GM23338 (cell line): ENCODE results near the gene PRPF6. TPM values are rescaled to one million over a fixed set of nuclear protein-coding genes. Genes with fewer than 3 reads are reported as not detected.

Source experiments
- ATAC-seq: fragments of 200-7000 bp; cut with Tn5 transposase; 3 replicates; pipeline ENCODE4 v1.9.1; 2020
- DNase-seq: peaks from one replicate; pipeline ENCODE4 v3.0.0-alpha.2; 2015; ENCODE audit warnings: low spot score
- H2AFZ ChIP-seq: fragments of 200-600 bp; sonication (generic); 2 replicates; pipeline ENCODE4 v1.8.0; 2016; ENCODE audit warnings: antibody characterized with exemption, mild to moderate bottlenecking, moderate library complexity
- H3F3A ChIP-seq: fragments of 200-600 bp; sonication (generic); replicated peaks from 2 replicates; pipeline ENCODE4 v1.8.0; 2017; ENCODE audit warnings: antibody characterized with exemption, mixed run types, low read depth
- H3K27ac ChIP-seq: fragments of 200-600 bp; sonication (generic); 2 replicates; pipeline ENCODE4 v1.6.1; 2016; ENCODE audit warnings: low read depth
- H3K27me3 ChIP-seq: fragments of 200-600 bp; sonication (generic); 2 replicates; pipeline ENCODE4 v1.8.0; 2016; ENCODE audit warnings: mild to moderate bottlenecking, mixed run types, moderate library complexity; ENCODE audit not compliant: insufficient read depth
- H3K36me3 ChIP-seq: fragments of 200-600 bp; sonication (generic); 2 replicates; pipeline ENCODE4 v1.8.0; 2016; ENCODE audit warnings: mild to moderate bottlenecking; ENCODE audit not compliant: insufficient read depth
- H3K4me1 ChIP-seq: fragments of 200-600 bp; sonication (generic); 2 replicates; pipeline ENCODE4 v1.8.0; 2016; ENCODE audit warnings: mild to moderate bottlenecking, moderate library complexity; ENCODE audit not compliant: insufficient read depth
- H3K4me2 ChIP-seq: fragments of 200-600 bp; sonication (generic); 2 replicates; pipeline ENCODE4 v1.7.1; 2017; ENCODE audit warnings: mixed run types
- H3K4me3 ChIP-seq: fragments of 200-600 bp; sonication (generic); 2 replicates; pipeline ENCODE4 v1.6.1; 2016; ENCODE audit warnings: mixed run types
- H3K79me2 ChIP-seq: fragments of 200-600 bp; sonication (generic); replicated peaks from 2 replicates; pipeline ENCODE4 v1.8.0; 2017; ENCODE audit warnings: mild to moderate bottlenecking; ENCODE audit not compliant: insufficient read depth
- H3K9me2 ChIP-seq: fragments of 200-600 bp; sonication (generic); 2 replicates; pipeline ENCODE4 v1.8.0; 2017; ENCODE audit not compliant: insufficient read depth
- H4K20me1 ChIP-seq: fragments of 200-600 bp; sonication (generic); replicated peaks from 2 replicates; pipeline ENCODE4 v1.8.0; 2017; ENCODE audit warnings: mild to moderate bottlenecking; ENCODE audit not compliant: insufficient read depth
- H3K27ac Mint-ChIP-seq: 2 replicates; pipeline ENCODE4 v1.8.0; 2020; ENCODE audit warnings: inconsistent platforms, mild to moderate bottlenecking, moderate library complexity, mixed read lengths
- H3K27me3 Mint-ChIP-seq: 3 replicates; pipeline ENCODE4 v1.8.0; 2022; ENCODE audit warnings: low read depth, mild to moderate bottlenecking, moderate library complexity, mixed read lengths, inconsistent platforms; ENCODE audit not compliant: insufficient read depth, poor library complexity
- H3K36me3 Mint-ChIP-seq: 3 replicates; pipeline ENCODE4 v1.8.0; 2021; ENCODE audit warnings: low read depth, mild to moderate bottlenecking, inconsistent platforms, moderate library complexity, mixed read lengths
- H3K4me1 Mint-ChIP-seq: 3 replicates; pipeline ENCODE4 v1.8.0; 2020; ENCODE audit warnings: mild to moderate bottlenecking, inconsistent platforms, mixed read lengths
- H3K4me3 Mint-ChIP-seq: 3 replicates; pipeline ENCODE4 v1.8.0; 2021; ENCODE audit warnings: moderate library complexity, mild to moderate bottlenecking, inconsistent platforms, mixed read lengths
- H3K9me3 Mint-ChIP-seq: 3 replicates; pipeline ENCODE4 v1.8.0; 2020; ENCODE audit warnings: moderate library complexity, mild to moderate bottlenecking, inconsistent platforms, mixed read lengths
- CREB1 ChIP-seq: fragments of 250-450 bp; sonication (Bioruptor Pico); IDR thresholded peaks from 2 replicates; pipeline ENCODE4 v1.5.0; 2020; ENCODE audit warnings: low read depth, mild to moderate bottlenecking, moderate library complexity
- EZH2 ChIP-seq: fragments of 200-600 bp; sonication (generic); IDR thresholded peaks from one replicate; pipeline ENCODE4 v1.8.0; 2017; ENCODE audit warnings: antibody characterized with exemption, mild to moderate bottlenecking, low read depth; ENCODE audit not compliant: unreplicated experiment
- EZH2phosphoT487 ChIP-seq: fragments of 200-600 bp; sonication (generic); IDR thresholded peaks from one replicate; pipeline ENCODE4 v1.8.1; 2018; ENCODE audit warnings: antibody characterized with exemption; ENCODE audit not compliant: unreplicated experiment
- JUNB ChIP-seq: IDR thresholded peaks from one replicate; pipeline ENCODE4 v1.6.1; 2016; ENCODE audit warnings: antibody characterized with exemption; ENCODE audit not compliant: unreplicated experiment
- NANOG ChIP-seq: IDR thresholded peaks from 2 replicates; pipeline ENCODE4 v1.6.1; 2016; ENCODE audit warnings: antibody characterized with exemption, borderline replicate concordance
- POLR2AphosphoS5 ChIP-seq: IDR thresholded peaks from 2 replicates; pipeline ENCODE4 v1.6.1; 2016; ENCODE audit warnings: antibody characterized with exemption, low read depth
- STAT1 ChIP-seq: IDR thresholded peaks from one replicate; pipeline ENCODE4 v1.6.1; 2016; ENCODE audit warnings: antibody characterized with exemption; ENCODE audit not compliant: unreplicated experiment
- ZNF114 ChIP-seq: fragments of 250-450 bp; sonication (Bioruptor Pico); IDR thresholded peaks from 2 replicates; pipeline ENCODE4 v1.5.0; 2020; ENCODE audit warnings: mild to moderate bottlenecking, moderate library complexity
- ZNF331 ChIP-seq: fragments of 250-450 bp; sonication (Bioruptor Pico); IDR thresholded peaks from 2 replicates; pipeline ENCODE4 v1.5.0; 2020; ENCODE audit warnings: low read depth, mild to moderate bottlenecking, moderate library complexity
- polyA plus RNA-seq: library from polyadenylated mRNA; unstranded; fragments of >200 nt; fragmentation: Nextera tagmentation; extraction: Ambion mirVana; gene quantifications from 2 replicates; pipeline ENCODE4 v1.2.1, GENCODE V29; 2016
- total RNA-seq: library from RNA; depleted of rRNA; stranded (reverse); fragments of >200 nt; shearing (Covaris generic); gene quantifications from 2 replicates; pipeline ENCODE4 v1.2.3, GENCODE V29; 2014
- TF ChIP-seq, protein P1 (sequence below): IDR thresholded peaks from 2 replicates; pipeline ENCODE4 v1.6.1; 2016; ENCODE audit warnings: antibody characterized with exemption
- TF ChIP-seq, protein P2 (sequence below), 2 experiments: fragments of 200-600 bp in 1 of 2; sonication (generic) in 1 of 2; conservative IDR thresholded peaks; 2 replicates each; pipeline versions ENCODE4 v1.5.1 to v1.6.1; 2016 to 2017; ENCODE audit warnings: antibody characterized with exemption in 2 of 2, low read depth in 2 of 2, mild to moderate bottlenecking in 2 of 2, moderate library complexity in 1 of 2
- TF ChIP-seq, protein P3 (sequence below): IDR thresholded peaks from one replicate; pipeline ENCODE4 v1.6.1; 2018; ENCODE audit warnings: antibody characterized with exemption; ENCODE audit not compliant: unreplicated experiment
- TF ChIP-seq, protein P4 (sequence below): fragments of 250-450 bp; sonication (Bioruptor Pico); IDR thresholded peaks from 2 replicates; pipeline ENCODE4 v1.5.0; 2020; ENCODE audit warnings: mild to moderate bottlenecking, moderate library complexity

PRPF6 gene
- total and polyA plus RNA-seq, 2 experiments from 2014 or later = 53.8 to 79.9 TPM

DNA sequence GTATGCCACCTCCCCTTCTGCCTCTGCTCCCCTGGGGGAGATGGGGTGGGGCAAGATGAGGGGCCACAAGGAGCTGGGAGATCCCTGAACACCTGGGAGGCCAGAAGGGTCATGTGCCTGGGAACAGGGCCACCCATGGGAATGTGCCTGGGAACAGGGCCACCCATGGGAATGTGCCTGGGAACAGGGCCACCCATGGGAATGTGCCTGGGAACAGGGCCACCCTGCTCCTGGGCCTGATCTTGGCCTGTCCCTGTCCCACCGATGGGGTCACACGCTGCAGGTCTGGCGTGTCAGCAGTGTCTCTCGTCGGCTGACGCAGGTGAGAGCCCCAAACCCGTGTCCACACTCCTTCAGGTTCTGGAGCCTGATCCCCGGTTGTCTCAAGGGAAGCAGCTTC, 94.0 kb downstream of the PRPF6 start:
- Histone ChIP-seq H3K36me3 (no peaks in the 10 kb centered on the region), H4K20me1 (no peaks in the 10 kb centered on the region), H3K4me3 (no peak overlapping the region), H3K9me2 (no peaks in the 10 kb centered on the region), H3K27me3 (no peaks in the 10 kb centered on the region; the same call in 1 of the 2 replicates), H3F3A (no peaks in the 10 kb centered on the region), H3K27ac (no peak overlapping the region), H2AFZ (no peak overlapping the region), H3K4me1 (peaks cover 11% of the 10 kb centered on the region; the same call in 1 of the 2 replicates), H3K4me2 (no peak overlapping the region), H3K79me2 (no peaks in the 10 kb centered on the region)
- H3K9me3 Mint-ChIP-seq = no peaks in the 10 kb centered on the region
- H3K27me3 Mint-ChIP-seq = peaks cover 6% of the 10 kb centered on the region
- no peak for DNase-seq
- ATAC-seq = no peak
- peaks cover 9% of the 10 kb centered on the region; the same call in 2 of the 3 replicates for H3K4me1 Mint-ChIP-seq
- TF ChIP-seq ZNF331 (CRISPR knock-in tag) = no peak
- TF ChIP-seq, protein P1, sequence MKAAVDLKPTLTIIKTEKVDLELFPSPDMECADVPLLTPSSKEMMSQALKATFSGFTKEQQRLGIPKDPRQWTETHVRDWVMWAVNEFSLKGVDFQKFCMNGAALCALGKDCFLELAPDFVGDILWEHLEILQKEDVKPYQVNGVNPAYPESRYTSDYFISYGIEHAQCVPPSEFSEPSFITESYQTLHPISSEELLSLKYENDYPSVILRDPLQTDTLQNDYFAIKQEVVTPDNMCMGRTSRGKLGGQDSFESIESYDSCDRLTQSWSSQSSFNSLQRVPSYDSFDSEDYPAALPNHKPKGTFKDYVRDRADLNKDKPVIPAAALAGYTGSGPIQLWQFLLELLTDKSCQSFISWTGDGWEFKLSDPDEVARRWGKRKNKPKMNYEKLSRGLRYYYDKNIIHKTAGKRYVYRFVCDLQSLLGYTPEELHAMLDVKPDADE = no peak
- TF ChIP-seq JUNB = no peak
- no peak for TF ChIP-seq EZH2
- TF ChIP-seq NANOG = no peak
- no peak for TF ChIP-seq CREB1 (CRISPR knock-in tag)
- TF ChIP-seq, protein P2, sequence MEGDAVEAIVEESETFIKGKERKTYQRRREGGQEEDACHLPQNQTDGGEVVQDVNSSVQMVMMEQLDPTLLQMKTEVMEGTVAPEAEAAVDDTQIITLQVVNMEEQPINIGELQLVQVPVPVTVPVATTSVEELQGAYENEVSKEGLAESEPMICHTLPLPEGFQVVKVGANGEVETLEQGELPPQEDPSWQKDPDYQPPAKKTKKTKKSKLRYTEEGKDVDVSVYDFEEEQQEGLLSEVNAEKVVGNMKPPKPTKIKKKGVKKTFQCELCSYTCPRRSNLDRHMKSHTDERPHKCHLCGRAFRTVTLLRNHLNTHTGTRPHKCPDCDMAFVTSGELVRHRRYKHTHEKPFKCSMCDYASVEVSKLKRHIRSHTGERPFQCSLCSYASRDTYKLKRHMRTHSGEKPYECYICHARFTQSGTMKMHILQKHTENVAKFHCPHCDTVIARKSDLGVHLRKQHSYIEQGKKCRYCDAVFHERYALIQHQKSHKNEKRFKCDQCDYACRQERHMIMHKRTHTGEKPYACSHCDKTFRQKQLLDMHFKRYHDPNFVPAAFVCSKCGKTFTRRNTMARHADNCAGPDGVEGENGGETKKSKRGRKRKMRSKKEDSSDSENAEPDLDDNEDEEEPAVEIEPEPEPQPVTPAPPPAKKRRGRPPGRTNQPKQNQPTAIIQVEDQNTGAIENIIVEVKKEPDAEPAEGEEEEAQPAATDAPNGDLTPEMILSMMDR (conservative IDR thresholded peaks at IDR 0.05; ENCODE audit: low read depth in 2 of 2) = no peak
- no peak for TF ChIP-seq POLR2AphosphoS5
- no peak for TF ChIP-seq STAT1
- TF ChIP-seq, protein P3, sequence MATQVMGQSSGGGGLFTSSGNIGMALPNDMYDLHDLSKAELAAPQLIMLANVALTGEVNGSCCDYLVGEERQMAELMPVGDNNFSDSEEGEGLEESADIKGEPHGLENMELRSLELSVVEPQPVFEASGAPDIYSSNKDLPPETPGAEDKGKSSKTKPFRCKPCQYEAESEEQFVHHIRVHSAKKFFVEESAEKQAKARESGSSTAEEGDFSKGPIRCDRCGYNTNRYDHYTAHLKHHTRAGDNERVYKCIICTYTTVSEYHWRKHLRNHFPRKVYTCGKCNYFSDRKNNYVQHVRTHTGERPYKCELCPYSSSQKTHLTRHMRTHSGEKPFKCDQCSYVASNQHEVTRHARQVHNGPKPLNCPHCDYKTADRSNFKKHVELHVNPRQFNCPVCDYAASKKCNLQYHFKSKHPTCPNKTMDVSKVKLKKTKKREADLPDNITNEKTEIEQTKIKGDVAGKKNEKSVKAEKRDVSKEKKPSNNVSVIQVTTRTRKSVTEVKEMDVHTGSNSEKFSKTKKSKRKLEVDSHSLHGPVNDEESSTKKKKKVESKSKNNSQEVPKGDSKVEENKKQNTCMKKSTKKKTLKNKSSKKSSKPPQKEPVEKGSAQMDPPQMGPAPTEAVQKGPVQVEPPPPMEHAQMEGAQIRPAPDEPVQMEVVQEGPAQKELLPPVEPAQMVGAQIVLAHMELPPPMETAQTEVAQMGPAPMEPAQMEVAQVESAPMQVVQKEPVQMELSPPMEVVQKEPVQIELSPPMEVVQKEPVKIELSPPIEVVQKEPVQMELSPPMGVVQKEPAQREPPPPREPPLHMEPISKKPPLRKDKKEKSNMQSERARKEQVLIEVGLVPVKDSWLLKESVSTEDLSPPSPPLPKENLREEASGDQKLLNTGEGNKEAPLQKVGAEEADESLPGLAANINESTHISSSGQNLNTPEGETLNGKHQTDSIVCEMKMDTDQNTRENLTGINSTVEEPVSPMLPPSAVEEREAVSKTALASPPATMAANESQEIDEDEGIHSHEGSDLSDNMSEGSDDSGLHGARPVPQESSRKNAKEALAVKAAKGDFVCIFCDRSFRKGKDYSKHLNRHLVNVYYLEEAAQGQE = no peak
- TF ChIP-seq, protein P4, sequence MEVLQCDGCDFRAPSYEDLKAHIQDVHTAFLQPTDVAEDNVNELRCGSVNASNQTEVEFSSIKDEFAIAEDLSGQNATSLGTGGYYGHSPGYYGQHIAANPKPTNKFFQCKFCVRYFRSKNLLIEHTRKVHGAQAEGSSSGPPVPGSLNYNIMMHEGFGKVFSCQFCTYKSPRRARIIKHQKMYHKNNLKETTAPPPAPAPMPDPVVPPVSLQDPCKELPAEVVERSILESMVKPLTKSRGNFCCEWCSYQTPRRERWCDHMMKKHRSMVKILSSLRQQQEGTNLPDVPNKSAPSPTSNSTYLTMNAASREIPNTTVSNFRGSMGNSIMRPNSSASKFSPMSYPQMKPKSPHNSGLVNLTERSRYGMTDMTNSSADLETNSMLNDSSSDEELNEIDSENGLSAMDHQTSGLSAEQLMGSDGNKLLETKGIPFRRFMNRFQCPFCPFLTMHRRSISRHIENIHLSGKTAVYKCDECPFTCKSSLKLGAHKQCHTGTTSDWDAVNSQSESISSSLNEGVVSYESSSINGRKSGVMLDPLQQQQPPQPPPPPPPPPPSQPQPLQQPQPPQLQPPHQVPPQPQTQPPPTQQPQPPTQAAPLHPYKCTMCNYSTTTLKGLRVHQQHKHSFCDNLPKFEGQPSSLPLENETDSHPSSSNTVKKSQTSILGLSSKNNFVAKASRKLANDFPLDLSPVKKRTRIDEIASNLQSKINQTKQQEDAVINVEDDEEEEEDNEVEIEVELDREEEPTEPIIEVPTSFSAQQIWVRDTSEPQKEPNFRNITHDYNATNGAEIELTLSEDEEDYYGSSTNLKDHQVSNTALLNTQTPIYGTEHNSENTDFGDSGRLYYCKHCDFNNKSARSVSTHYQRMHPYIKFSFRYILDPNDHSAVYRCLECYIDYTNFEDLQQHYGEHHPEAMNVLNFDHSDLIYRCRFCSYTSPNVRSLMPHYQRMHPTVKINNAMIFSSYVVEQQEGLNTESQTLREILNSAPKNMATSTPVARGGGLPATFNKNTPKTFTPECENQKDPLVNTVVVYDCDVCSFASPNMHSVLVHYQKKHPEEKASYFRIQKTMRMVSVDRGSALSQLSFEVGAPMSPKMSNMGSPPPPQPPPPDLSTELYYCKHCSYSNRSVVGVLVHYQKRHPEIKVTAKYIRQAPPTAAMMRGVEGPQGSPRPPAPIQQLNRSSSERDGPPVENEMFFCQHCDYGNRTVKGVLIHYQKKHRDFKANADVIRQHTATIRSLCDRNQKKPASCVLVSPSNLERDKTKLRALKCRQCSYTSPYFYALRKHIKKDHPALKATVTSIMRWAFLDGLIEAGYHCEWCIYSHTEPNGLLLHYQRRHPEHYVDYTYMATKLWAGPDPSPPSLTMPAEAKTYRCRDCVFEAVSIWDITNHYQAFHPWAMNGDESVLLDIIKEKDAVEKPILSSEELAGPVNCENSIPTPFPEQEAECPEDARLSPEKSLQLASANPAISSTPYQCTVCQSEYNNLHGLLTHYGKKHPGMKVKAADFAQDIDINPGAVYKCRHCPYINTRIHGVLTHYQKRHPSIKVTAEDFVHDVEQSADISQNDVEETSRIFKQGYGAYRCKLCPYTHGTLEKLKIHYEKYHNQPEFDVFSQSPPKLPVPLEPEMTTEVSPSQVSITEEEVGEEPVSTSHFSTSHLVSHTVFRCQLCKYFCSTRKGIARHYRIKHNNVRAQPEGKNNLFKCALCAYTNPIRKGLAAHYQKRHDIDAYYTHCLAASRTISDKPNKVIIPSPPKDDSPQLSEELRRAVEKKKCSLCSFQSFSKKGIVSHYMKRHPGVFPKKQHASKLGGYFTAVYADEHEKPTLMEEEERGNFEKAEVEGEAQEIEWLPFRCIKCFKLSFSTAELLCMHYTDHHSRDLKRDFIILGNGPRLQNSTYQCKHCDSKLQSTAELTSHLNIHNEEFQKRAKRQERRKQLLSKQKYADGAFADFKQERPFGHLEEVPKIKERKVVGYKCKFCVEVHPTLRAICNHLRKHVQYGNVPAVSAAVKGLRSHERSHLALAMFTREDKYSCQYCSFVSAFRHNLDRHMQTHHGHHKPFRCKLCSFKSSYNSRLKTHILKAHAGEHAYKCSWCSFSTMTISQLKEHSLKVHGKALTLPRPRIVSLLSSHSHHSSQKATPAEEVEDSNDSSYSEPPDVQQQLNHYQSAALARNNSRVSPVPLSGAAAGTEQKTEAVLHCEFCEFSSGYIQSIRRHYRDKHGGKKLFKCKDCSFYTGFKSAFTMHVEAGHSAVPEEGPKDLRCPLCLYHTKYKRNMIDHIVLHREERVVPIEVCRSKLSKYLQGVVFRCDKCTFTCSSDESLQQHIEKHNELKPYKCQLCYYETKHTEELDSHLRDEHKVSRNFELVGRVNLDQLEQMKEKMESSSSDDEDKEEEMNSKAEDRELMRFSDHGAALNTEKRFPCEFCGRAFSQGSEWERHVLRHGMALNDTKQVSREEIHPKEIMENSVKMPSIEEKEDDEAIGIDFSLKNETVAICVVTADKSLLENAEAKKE (CRISPR knock-in tag) = no peak
- no peak for TF ChIP-seq EZH2phosphoT487
- no peak for TF ChIP-seq ZNF114
- H3K4me3 Mint-ChIP-seq = no peak overlapping the region
- peaks cover 2% of the 10 kb centered on the region; the same call in 1 of the 3 replicates for H3K36me3 Mint-ChIP-seq
- H3K27ac Mint-ChIP-seq = no peak overlapping the region
